Astrocyte (in vitro differentiated cells and primary cell): ENCODE data around the gene MYOZ3. TPM values are rescaled to one million over a fixed set of nuclear protein-coding genes. Genes with fewer than 3 reads are reported as not detected.

Source experiments
- DNase-seq: peaks from one replicate; pipeline ENCODE4 v3.0.0-alpha.2; 2010; ENCODE audit warnings: low read depth
- FAIRE-seq: peaks from 2 replicates; lab custom pipeline; 2011; peaks lifted over from hg19 to GRCh38; lab: Jason Lieb, UNC
- H2AFZ ChIP-seq: 2 replicates; pipeline ENCODE4 v1.6.0; 2012; ENCODE audit warnings: low read depth, low read length, inconsistent platforms
- H3K27ac ChIP-seq: 2 replicates; pipeline ENCODE4 v1.5.1; 2011; ENCODE audit warnings: low read depth, low read length, inconsistent platforms
- H3K27me3 ChIP-seq: 2 replicates; pipeline ENCODE4 v1.6.0; 2011; ENCODE audit warnings: low read length, inconsistent platforms; ENCODE audit not compliant: insufficient read depth
- H3K36me3 ChIP-seq: 2 replicates; pipeline ENCODE4 v1.5.1; 2011; ENCODE audit warnings: low read length, inconsistent platforms; ENCODE audit not compliant: insufficient read depth
- H3K4me1 ChIP-seq: 2 replicates; pipeline ENCODE4 v1.5.1; 2011; ENCODE audit warnings: low read length, inconsistent platforms; ENCODE audit not compliant: insufficient read depth
- H3K4me2 ChIP-seq: 2 replicates; pipeline ENCODE4 v1.6.0; 2012; ENCODE audit warnings: low read length, inconsistent platforms
- H3K4me3 ChIP-seq: 2 replicates; pipeline ENCODE4 v1.5.1; 2011; ENCODE audit warnings: low read depth, mild to moderate bottlenecking, low read length, inconsistent platforms; ENCODE audit not compliant: insufficient read depth
- H3K79me2 ChIP-seq: 2 replicates; pipeline ENCODE4 v1.6.0; 2012; ENCODE audit warnings: mild to moderate bottlenecking, low read length, inconsistent platforms; ENCODE audit not compliant: insufficient read depth
- H3K9ac ChIP-seq: 2 replicates; pipeline ENCODE4 v1.6.0; 2012; ENCODE audit warnings: mild to moderate bottlenecking, low read length, inconsistent platforms
- H3K9me3 ChIP-seq: 2 replicates; pipeline ENCODE4 v1.5.1; 2012; ENCODE audit warnings: low read depth, mild to moderate bottlenecking, low read length, inconsistent platforms; ENCODE audit not compliant: insufficient read depth
- H4K20me1 ChIP-seq: 2 replicates; pipeline ENCODE4 v1.6.0; 2012; ENCODE audit warnings: low read length, inconsistent platforms; ENCODE audit not compliant: insufficient read depth
- H3K27ac Mint-ChIP-seq: one replicate; pipeline ENCODE4 v1.8.0; 2021; ENCODE audit warnings: mild to moderate bottlenecking, mixed read lengths; ENCODE audit not compliant: unreplicated experiment
- H3K27me3 Mint-ChIP-seq: one replicate; pipeline ENCODE4 v1.8.0; 2021; ENCODE audit warnings: low read depth, mixed read lengths; ENCODE audit not compliant: unreplicated experiment
- H3K36me3 Mint-ChIP-seq: one replicate; pipeline ENCODE4 v1.8.0; 2021; ENCODE audit warnings: low read depth, mixed read lengths; ENCODE audit not compliant: unreplicated experiment
- H3K4me1 Mint-ChIP-seq: one replicate; pipeline ENCODE4 v1.8.0; 2021; ENCODE audit warnings: low read depth, mixed read lengths; ENCODE audit not compliant: unreplicated experiment
- H3K4me3 Mint-ChIP-seq: one replicate; pipeline ENCODE4 v1.8.0; 2021; ENCODE audit warnings: mild to moderate bottlenecking, moderate library complexity, mixed read lengths; ENCODE audit not compliant: unreplicated experiment
- H3K9me3 Mint-ChIP-seq: one replicate; pipeline ENCODE4 v1.8.0; 2021; ENCODE audit warnings: mild to moderate bottlenecking, mixed read lengths; ENCODE audit not compliant: unreplicated experiment
- CTCF ChIP-seq: IDR thresholded peaks from 2 replicates; pipeline ENCODE4 v1.5.1; 2011; ENCODE audit warnings: low read depth, mild to moderate bottlenecking, inconsistent platforms, low read length, moderate library complexity; ENCODE audit not compliant: insufficient read depth
- EZH2 ChIP-seq: IDR thresholded peaks from 2 replicates; pipeline ENCODE4 v1.6.1; 2012; ENCODE audit warnings: mild to moderate bottlenecking, low read length, inconsistent platforms; ENCODE audit not compliant: insufficient read depth
- total RNA-seq: library from RNA; stranded (reverse); gene quantifications from 2 replicates; pipeline ENCODE4 v1.2.1, GENCODE V29; 2021

Gene MYOZ3
- total RNA-seq, 1 donor from 2014 or later = 5.5 TPM

- no peaks in the 10 kb centered on the region for H3K9me3 Mint-ChIP-seq
- H3K4me1 Mint-ChIP-seq = peaks cover 62% of the 10 kb centered on the region
- Histone ChIP-seq H2AFZ (no peak overlapping the region), H4K20me1 (no peaks in the 10 kb centered on the region), H3K9me3 (no peaks in the 10 kb centered on the region), H3K4me2 (peak overlapping the region; percentile 76), H3K4me3 (no peak overlapping the region), H3K36me3 (no peaks in the 10 kb centered on the region), H3K9ac (peak overlapping the region; percentile 44), H3K27me3 (no peaks in the 10 kb centered on the region), H3K79me2 (peaks cover 7% of the 10 kb centered on the region), H3K4me1 (peaks cover 72% of the 10 kb centered on the region), H3K27ac (peak overlapping the region; percentile 75)
- TF ChIP-seq CTCF (no peak), EZH2 (no peak)
- no peaks in the 10 kb centered on the region for H3K27me3 Mint-ChIP-seq
- peak; percentile 71 for DNase-seq
- H3K27ac Mint-ChIP-seq = peak overlapping the region; percentile 50
- peaks cover 7% of the 10 kb centered on the region for H3K36me3 Mint-ChIP-seq
- FAIRE-seq = peak; percentile 49
- no peak overlapping the region for H3K4me3 Mint-ChIP-seq
Measured at GRCh38 chr5:150636391-150637244, 24.4 kb upstream of the MYOZ3 start.

GRCh38 chr5:150637245-150638052 lies 23.6 kb upstream of the MYOZ3 start:
- no peak overlapping the region for H3K4me3 ChIP-seq
- FAIRE-seq (peak; percentile 62), DNase-seq (peak; percentile 95)
- H2AFZ ChIP-seq = no peak overlapping the region
- H4K20me1 ChIP-seq = no peaks in the 10 kb centered on the region
- peak overlapping the region; percentile 76 for H3K4me2 ChIP-seq
- peaks cover 70% of the 10 kb centered on the region for H3K4me1 Mint-ChIP-seq
- peak overlapping the region; percentile 45 for H3K4me3 Mint-ChIP-seq
- no peaks in the 10 kb centered on the region for H3K9me3 ChIP-seq
- H3K27me3 ChIP-seq = no peaks in the 10 kb centered on the region
- H3K36me3 ChIP-seq = no peaks in the 10 kb centered on the region
- peaks cover 76% of the 10 kb centered on the region for H3K4me1 ChIP-seq
- no peaks in the 10 kb centered on the region for H3K27me3 Mint-ChIP-seq
- TF ChIP-seq CTCF (no peak), EZH2 (no peak)
- peak overlapping the region; percentile 4 for H3K27ac Mint-ChIP-seq
- H3K9ac ChIP-seq = peak overlapping the region; percentile 44
- H3K36me3 Mint-ChIP-seq = peaks cover 7% of the 10 kb centered on the region
- peak overlapping the region; percentile 75 for H3K27ac ChIP-seq
- H3K79me2 ChIP-seq = peaks cover 14% of the 10 kb centered on the region
- no peaks in the 10 kb centered on the region for H3K9me3 Mint-ChIP-seq
